ENCODE measurements around the gene ZNF683. TPM values are rescaled to one million over a fixed set of nuclear protein-coding genes. Genes with fewer than 3 reads are reported as not detected.

The ZNF683 gene
- total and polyA plus RNA-seq, 4 donors = 0.09 to 0.17 TPM; not detected in 2

DNA sequence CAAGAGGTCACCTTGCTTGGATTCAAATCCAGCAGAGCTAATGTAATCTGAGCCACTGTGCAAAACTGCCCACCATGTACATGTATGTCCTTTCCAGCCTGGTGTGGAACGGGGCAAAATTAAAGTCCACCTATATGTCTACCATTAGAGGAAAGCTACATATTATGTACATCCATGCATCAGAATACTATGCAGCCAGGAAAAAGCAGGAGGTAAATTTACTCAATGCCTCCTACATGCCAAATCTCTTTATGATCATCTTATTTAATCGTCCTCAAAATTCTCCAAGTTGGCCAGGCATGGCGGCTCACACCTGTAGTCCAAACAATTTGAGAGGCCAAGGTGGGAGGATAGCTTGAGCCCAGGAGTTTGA is 6.3 kb upstream of the ZNF683 start (continued):
- TF ChIP-seq, protein P1, sequence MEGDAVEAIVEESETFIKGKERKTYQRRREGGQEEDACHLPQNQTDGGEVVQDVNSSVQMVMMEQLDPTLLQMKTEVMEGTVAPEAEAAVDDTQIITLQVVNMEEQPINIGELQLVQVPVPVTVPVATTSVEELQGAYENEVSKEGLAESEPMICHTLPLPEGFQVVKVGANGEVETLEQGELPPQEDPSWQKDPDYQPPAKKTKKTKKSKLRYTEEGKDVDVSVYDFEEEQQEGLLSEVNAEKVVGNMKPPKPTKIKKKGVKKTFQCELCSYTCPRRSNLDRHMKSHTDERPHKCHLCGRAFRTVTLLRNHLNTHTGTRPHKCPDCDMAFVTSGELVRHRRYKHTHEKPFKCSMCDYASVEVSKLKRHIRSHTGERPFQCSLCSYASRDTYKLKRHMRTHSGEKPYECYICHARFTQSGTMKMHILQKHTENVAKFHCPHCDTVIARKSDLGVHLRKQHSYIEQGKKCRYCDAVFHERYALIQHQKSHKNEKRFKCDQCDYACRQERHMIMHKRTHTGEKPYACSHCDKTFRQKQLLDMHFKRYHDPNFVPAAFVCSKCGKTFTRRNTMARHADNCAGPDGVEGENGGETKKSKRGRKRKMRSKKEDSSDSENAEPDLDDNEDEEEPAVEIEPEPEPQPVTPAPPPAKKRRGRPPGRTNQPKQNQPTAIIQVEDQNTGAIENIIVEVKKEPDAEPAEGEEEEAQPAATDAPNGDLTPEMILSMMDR (IDR thresholded peaks at IDR 0.05; ENCODE audit: low read depth, low read length, missing input control) = no peak
- TF ChIP-seq, protein P2, sequence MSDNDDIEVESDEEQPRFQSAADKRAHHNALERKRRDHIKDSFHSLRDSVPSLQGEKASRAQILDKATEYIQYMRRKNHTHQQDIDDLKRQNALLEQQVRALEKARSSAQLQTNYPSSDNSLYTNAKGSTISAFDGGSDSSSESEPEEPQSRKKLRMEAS (IDR thresholded peaks at IDR 0.05) = no peak
- no peak for TF ChIP-seq TAF1 (conservative IDR thresholded peaks at IDR 0.05)
- TF ChIP-seq, protein P3, sequence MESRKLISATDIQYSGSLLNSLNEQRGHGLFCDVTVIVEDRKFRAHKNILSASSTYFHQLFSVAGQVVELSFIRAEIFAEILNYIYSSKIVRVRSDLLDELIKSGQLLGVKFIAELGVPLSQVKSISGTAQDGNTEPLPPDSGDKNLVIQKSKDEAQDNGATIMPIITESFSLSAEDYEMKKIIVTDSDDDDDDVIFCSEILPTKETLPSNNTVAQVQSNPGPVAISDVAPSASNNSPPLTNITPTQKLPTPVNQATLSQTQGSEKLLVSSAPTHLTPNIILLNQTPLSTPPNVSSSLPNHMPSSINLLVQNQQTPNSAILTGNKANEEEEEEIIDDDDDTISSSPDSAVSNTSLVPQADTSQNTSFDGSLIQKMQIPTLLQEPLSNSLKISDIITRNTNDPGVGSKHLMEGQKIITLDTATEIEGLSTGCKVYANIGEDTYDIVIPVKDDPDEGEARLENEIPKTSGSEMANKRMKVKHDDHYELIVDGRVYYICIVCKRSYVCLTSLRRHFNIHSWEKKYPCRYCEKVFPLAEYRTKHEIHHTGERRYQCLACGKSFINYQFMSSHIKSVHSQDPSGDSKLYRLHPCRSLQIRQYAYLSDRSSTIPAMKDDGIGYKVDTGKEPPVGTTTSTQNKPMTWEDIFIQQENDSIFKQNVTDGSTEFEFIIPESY (IDR thresholded peaks at IDR 0.05) = no peak

DNA sequence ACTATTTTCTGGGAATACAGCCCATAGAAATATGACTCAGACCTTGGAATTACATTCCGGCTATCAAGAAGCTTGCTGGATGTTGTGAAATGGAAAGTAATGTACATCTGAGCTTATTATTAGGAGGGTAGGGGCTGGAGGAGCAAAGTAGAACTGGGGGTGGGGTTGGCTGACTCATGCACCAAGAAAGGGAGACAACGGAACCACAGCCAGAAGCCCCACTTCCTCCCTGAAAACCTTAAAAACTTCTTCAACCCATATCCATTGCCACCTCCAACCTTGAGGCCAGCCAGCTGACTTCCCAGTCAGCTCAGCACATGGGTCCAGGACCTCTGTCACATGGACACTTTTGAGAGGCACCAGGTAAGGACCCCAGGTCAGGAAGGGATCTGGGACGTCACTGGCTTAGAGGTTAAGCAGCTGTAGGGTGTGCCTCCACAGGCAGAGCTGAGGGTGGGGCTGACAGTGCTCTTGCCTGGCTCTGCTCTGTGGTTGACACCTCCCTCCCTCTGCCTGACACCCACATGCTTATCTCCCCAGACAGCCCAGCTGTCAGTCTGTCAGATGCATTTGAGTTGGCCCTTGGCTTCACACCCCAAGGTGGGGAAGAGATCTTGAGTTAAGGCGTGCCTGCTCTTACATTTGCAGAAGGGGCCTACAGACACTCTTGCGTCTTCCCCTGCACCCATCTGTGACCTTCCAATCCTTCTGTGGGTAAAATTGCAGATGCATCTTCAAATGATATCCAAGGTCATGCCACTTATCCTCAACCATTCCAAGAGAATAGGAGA is 5.7 kb upstream of the ZNF683 start:
- WGBS = 67% methylated on average over 5 of the region's 5 CpGs
- Histone ChIP-seq H3K4me1 (ENCODE audit: control insufficient read depth in 4 of 4, insufficient read depth in 4 of 4, low read length in 3 of 4) (no peaks in the 10 kb centered on the region), H3K9me3 (ENCODE audit: control insufficient read depth in 4 of 4, low read length in 3 of 4) (no peaks in the 10 kb centered on the region), H3K27ac (ENCODE audit: low read depth in 1 of 2, low read length in 2 of 2) (no peak overlapping the region), H3K27me3 (ENCODE audit: control insufficient read depth in 4 of 4, insufficient read depth in 4 of 4, low read length in 3 of 4) (no peaks in the 10 kb centered on the region), H3K36me3 (ENCODE audit: control insufficient read depth in 4 of 4, insufficient read depth in 3 of 4, low read depth in 1 of 4, low read length in 3 of 4) (no peaks in the 10 kb centered on the region), H3K4me3 (ENCODE audit: low read depth in 1 of 3, low read length in 3 of 3) (no peak overlapping the region), H3K9ac (ENCODE audit: low read depth in 1 of 2, low read length in 2 of 2) (no peak overlapping the region)
- DNase-seq (ENCODE audit: low spot score) = peak; percentile 77
- TF ChIP-seq, protein P4, sequence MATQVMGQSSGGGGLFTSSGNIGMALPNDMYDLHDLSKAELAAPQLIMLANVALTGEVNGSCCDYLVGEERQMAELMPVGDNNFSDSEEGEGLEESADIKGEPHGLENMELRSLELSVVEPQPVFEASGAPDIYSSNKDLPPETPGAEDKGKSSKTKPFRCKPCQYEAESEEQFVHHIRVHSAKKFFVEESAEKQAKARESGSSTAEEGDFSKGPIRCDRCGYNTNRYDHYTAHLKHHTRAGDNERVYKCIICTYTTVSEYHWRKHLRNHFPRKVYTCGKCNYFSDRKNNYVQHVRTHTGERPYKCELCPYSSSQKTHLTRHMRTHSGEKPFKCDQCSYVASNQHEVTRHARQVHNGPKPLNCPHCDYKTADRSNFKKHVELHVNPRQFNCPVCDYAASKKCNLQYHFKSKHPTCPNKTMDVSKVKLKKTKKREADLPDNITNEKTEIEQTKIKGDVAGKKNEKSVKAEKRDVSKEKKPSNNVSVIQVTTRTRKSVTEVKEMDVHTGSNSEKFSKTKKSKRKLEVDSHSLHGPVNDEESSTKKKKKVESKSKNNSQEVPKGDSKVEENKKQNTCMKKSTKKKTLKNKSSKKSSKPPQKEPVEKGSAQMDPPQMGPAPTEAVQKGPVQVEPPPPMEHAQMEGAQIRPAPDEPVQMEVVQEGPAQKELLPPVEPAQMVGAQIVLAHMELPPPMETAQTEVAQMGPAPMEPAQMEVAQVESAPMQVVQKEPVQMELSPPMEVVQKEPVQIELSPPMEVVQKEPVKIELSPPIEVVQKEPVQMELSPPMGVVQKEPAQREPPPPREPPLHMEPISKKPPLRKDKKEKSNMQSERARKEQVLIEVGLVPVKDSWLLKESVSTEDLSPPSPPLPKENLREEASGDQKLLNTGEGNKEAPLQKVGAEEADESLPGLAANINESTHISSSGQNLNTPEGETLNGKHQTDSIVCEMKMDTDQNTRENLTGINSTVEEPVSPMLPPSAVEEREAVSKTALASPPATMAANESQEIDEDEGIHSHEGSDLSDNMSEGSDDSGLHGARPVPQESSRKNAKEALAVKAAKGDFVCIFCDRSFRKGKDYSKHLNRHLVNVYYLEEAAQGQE (IDR thresholded peaks at IDR 0.05) = no peak

DNA sequence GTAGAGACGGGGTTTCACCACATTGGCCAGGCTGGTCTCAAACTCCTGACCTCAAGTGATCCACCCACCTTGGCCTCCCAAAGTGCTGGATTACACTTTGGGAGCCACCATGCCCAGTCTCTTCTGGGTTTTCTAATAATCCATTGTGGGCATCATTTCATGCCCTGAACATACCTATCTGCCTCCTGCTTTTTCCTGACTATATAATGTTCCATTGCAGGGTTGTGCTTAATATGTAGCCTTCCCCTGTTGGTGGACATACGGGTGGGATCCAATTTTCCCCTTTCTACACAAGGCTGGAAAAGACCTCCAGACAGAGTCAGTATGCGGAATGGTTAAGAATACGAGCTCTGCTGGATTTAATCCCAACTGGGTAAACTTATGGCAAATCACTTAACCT is 3.5 kb upstream of the ZNF683 start:
- DNase-seq (ENCODE audit: low spot score) = no peak
- Histone ChIP-seq H3K9ac (ENCODE audit: low read depth in 1 of 2, low read length in 2 of 2) (no peak overlapping the region), H3K4me1 (ENCODE audit: control insufficient read depth in 4 of 4, insufficient read depth in 4 of 4, low read length in 3 of 4) (no peaks in the 10 kb centered on the region), H3K4me3 (ENCODE audit: low read depth in 1 of 3, low read length in 3 of 3) (no peak overlapping the region), H3K27me3 (ENCODE audit: control insufficient read depth in 4 of 4, insufficient read depth in 4 of 4, low read length in 3 of 4) (no peaks in the 10 kb centered on the region), H3K27ac (ENCODE audit: low read depth in 1 of 2, low read length in 2 of 2) (no peak overlapping the region), H3K9me3 (ENCODE audit: control insufficient read depth in 4 of 4, low read length in 3 of 4) (no peaks in the 10 kb centered on the region), H3K36me3 (ENCODE audit: control insufficient read depth in 4 of 4, insufficient read depth in 3 of 4, low read depth in 1 of 4, low read length in 3 of 4) (no peaks in the 10 kb centered on the region)
- WGBS = 91% methylated on average over 4 of the region's 4 CpGs
- TF ChIP-seq TAF1 (conservative IDR thresholded peaks at IDR 0.05) (no peak), FOXA2 (IDR thresholded peaks at IDR 0.05) (no peak), SP1 (IDR thresholded peaks at IDR 0.05) (no peak), EGR1 (IDR thresholded peaks at IDR 0.05; ENCODE audit: low read depth in 2 of 2) (no peak)
- TF ChIP-seq, protein P5, sequence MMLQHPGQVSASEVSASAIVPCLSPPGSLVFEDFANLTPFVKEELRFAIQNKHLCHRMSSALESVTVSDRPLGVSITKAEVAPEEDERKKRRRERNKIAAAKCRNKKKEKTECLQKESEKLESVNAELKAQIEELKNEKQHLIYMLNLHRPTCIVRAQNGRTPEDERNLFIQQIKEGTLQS (IDR thresholded peaks at IDR 0.05) = no peak
- TF ChIP-seq, protein P4 (IDR thresholded peaks at IDR 0.05) = no peak

All from liver (tissue), 9 donors.